Spleen (tissue), 7 donors: ENCODE data around the gene KLLN.

ENCODE experiments used
- CTCF ChIP-seq, 11 experiments: fragments of 200-600 bp in 7 of 11; fragments of 450-650 bp in 4 of 11; sonication (generic) in 4 of 11; IDR thresholded peaks in 8 of 11; conservative IDR thresholded peaks in 3 of 11; 1 replicate in 7 of 11; 2 replicates in 4 of 11; pipeline versions ENCODE4 v1.4.0 to v1.8.0; 2016 to 2021; ENCODE audit warnings: antibody characterized with exemption in 11 of 11, inconsistent platforms in 4 of 11, mild to moderate bottlenecking in 1 of 11
- POLR2AphosphoS5 ChIP-seq, 3 donors: sonication (generic); formaldehyde crosslinking; IDR thresholded peaks; one replicate each; pipeline ENCODE4 v1.5.1; 2017; ENCODE audit warnings: antibody characterized with exemption in 3 of 3
- donor health status: DM: no; HTN: no; CAD: no; lungs with moderate emphysema.
- donor health status: DM: no; HTN: no; CAD: no.
- donor health status: DM: no; HTN: no; CAD: no.

- TF ChIP-seq CTCF (IDR thresholded peaks at IDR 0.05 in 8 of 11, conservative IDR thresholded peaks at IDR 0.05 in 3 of 11): no peak
- TF ChIP-seq POLR2AphosphoS5 (IDR thresholded peaks at IDR 0.05): no peak
Observed at GRCh38 chr10:87880336-87880735, 17.0 kb upstream of the KLLN start.
